Measurements from ENCODE around the gene SORCS3. TPM values are rescaled to one million over a fixed set of nuclear protein-coding genes. Genes with fewer than 3 reads are reported as not detected.

The SORCS3 gene
- total RNA-seq, 4 donors from 2014 or later: not detected

DNA sequence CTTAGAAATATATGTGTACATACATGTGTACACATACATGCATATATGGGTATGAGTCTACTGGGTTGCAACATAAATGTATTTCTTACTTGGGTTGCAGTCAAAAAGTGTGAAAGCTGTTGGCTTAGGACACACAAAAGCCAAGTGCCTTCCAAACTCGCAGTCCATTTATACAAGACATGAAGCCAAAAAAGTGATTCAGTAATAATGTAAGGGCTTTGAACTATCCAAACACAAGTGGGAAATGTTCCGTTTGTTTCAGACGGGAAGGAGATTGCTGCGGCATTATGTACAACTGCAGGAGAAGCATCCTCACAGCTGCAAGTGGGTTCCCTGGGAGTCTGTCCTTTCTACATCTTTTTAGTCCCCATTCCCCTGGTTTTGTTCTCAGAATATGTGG lies 513.6 kb downstream of the SORCS3 start:
- Histone ChIP-seq H3K36me3 (no peaks in the 10 kb centered on the region), H3K4me1 (no peaks in the 10 kb centered on the region), H3K4me3 (no peak overlapping the region), H3K9me3 (no peaks in the 10 kb centered on the region), H3K27ac (no peak overlapping the region), H3K27me3 (no peaks in the 10 kb centered on the region)
- TF ChIP-seq, protein P1, sequence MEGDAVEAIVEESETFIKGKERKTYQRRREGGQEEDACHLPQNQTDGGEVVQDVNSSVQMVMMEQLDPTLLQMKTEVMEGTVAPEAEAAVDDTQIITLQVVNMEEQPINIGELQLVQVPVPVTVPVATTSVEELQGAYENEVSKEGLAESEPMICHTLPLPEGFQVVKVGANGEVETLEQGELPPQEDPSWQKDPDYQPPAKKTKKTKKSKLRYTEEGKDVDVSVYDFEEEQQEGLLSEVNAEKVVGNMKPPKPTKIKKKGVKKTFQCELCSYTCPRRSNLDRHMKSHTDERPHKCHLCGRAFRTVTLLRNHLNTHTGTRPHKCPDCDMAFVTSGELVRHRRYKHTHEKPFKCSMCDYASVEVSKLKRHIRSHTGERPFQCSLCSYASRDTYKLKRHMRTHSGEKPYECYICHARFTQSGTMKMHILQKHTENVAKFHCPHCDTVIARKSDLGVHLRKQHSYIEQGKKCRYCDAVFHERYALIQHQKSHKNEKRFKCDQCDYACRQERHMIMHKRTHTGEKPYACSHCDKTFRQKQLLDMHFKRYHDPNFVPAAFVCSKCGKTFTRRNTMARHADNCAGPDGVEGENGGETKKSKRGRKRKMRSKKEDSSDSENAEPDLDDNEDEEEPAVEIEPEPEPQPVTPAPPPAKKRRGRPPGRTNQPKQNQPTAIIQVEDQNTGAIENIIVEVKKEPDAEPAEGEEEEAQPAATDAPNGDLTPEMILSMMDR (IDR thresholded peaks at IDR 0.05 in 4 of 5, conservative IDR thresholded peaks at IDR 0.05 in 1 of 5): no peak
- TF ChIP-seq POLR2A (IDR thresholded peaks at IDR 0.05): no peak
- intact Hi-C loops (cut with DNase I; ENCODE audit: low total_unique reads): no loop called here
- ATAC-seq (no peak), DNase-seq (no peak)
- in situ Hi-C loops (cut with MboI; ENCODE audit: low sequenced_read_pairs in 4 of 4): no loop called here

DNA sequence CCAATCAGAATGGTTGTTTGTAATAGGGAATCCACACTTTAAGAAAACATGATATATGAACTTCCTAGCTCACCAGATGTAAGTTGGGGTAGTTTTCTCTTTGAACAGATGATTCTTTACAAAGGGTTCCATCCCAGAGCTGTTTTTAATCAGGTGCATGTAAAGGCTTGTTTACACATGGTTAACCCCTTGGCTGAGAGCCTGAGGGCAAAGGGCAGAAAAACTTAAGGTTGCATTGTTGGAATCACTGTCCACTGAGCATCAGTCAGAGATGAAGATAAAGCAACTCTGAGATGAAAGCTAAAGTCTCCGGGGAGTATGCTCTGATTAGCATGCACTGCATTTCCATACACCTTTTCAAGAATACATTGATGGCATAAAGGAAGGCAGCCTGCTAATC lies 518.2 kb downstream of the SORCS3 start:
- Histone ChIP-seq H3K9me3 (no peaks in the 10 kb centered on the region), H3K27me3 (no peaks in the 10 kb centered on the region), H3K36me3 (no peaks in the 10 kb centered on the region), H3K27ac (no peak overlapping the region), H3K4me1 (no peaks in the 10 kb centered on the region), H3K4me3 (no peak overlapping the region)
- in situ Hi-C loops (cut with MboI; ENCODE audit: low sequenced_read_pairs in 4 of 4) (no loop called here), intact Hi-C loops (cut with DNase I; ENCODE audit: low total_unique reads) (no loop called here)
- ATAC-seq: no peak
- DNase-seq: no peak
- no peak for TF ChIP-seq POLR2A (IDR thresholded peaks at IDR 0.05)
- TF ChIP-seq, protein P1 (IDR thresholded peaks at IDR 0.05 in 4 of 5, conservative IDR thresholded peaks at IDR 0.05 in 1 of 5): no peak

DNA sequence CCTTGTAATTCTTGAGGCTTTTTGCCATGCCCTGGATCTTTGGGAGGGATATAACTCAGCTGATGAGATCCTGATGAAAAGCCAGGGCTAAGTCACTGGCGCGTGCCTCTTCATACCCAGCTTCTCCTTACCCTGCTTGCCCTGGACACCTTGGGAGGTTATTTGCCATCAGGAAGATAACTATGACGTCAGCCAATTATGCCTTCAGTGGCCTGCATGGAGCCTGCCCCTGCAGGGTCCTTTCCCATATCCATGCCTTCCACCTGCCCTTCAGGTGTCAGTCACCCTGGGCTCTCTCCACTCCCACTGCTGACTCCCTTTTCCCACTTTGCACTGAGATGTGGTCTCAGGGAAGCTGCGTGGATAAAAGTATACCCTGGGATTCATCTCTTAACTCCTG lies 520.1 kb downstream of the SORCS3 start:
- H3K9me3 ChIP-seq: no peaks in the 10 kb centered on the region
- no peak overlapping the region for H3K4me3 ChIP-seq
- H3K36me3 ChIP-seq: no peaks in the 10 kb centered on the region
- in situ Hi-C loops (cut with MboI; ENCODE audit: low sequenced_read_pairs in 4 of 4) (no loop called here), intact Hi-C loops (cut with DNase I; ENCODE audit: low total_unique reads) (no loop called here)
- TF ChIP-seq, protein P1 (IDR thresholded peaks at IDR 0.05 in 4 of 5, conservative IDR thresholded peaks at IDR 0.05 in 1 of 5): no peak
- TF ChIP-seq POLR2A (IDR thresholded peaks at IDR 0.05): no peak
- DNase-seq: no peak
- H3K27me3 ChIP-seq: no peaks in the 10 kb centered on the region
- ATAC-seq: no peak
- no peak overlapping the region for H3K27ac ChIP-seq
- no peaks in the 10 kb centered on the region for H3K4me1 ChIP-seq

DNA sequence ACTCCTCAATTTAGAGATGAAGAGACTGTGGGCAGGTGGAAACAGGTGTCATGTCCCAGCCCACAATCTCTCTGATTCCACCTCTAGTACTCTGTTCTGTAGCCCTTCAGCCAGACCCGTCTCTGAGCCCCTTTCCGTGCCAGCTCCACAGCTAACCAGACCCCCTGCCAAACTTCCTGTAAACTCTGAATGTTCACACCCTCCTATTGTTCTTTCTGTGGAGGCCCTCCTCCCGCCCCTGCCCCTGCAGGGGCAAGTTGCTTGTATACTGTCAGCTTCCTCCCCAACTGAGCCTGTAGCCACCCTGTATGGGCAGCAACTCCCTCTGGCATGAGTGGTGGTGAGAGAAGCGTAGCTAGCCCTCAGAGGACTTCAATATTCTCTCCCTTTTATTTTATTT lies 520.7 kb downstream of the SORCS3 start:
- no peak for TF ChIP-seq POLR2A (IDR thresholded peaks at IDR 0.05)
- TF ChIP-seq, protein P1 (IDR thresholded peaks at IDR 0.05 in 4 of 5, conservative IDR thresholded peaks at IDR 0.05 in 1 of 5): no peak
- no peak for ATAC-seq
- Histone ChIP-seq H3K36me3 (no peaks in the 10 kb centered on the region), H3K9me3 (no peaks in the 10 kb centered on the region), H3K27me3 (no peaks in the 10 kb centered on the region), H3K4me1 (no peaks in the 10 kb centered on the region), H3K27ac (no peak overlapping the region), H3K4me3 (no peak overlapping the region)
- in situ Hi-C loops (cut with MboI; ENCODE audit: low sequenced_read_pairs in 4 of 4) (no loop called here), intact Hi-C loops (cut with DNase I; ENCODE audit: low total_unique reads) (no loop called here)
- DNase-seq: no peak

DNA sequence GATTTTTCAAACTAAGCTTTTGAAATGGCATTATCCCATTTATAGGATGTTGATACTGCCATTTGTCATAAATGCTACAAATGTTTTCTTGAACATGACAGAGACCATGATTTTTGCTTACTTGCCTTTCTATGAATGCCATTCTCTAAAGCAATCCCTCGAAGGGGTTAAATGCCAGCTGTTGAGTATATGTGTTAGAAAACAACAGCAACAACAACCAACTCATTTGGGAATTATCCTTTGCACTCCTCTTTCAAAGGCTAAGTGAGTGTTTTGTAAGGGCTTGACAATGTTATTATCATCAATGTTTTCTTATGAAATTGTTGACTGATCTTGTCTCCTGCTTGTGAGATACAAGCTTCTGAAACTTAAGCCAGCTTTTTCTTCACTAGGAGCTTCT lies 529.4 kb downstream of the SORCS3 start:
- H3K27ac ChIP-seq: no peak overlapping the region
- in situ Hi-C loops (cut with MboI; ENCODE audit: low sequenced_read_pairs in 4 of 4) (no loop called here), intact Hi-C loops (cut with DNase I; ENCODE audit: low total_unique reads) (no loop called here)
- DNase-seq (no peak), ATAC-seq (no peak)
- H3K4me3 ChIP-seq: no peak overlapping the region
- no peaks in the 10 kb centered on the region for H3K4me1 ChIP-seq
- TF ChIP-seq POLR2A (IDR thresholded peaks at IDR 0.05): no peak
- H3K9me3 ChIP-seq: no peaks in the 10 kb centered on the region
- no peaks in the 10 kb centered on the region for H3K36me3 ChIP-seq
- no peaks in the 10 kb centered on the region for H3K27me3 ChIP-seq
